Activated CD4-positive, alpha-beta T cell treated with anti-CD3 and anti-CD28 coated beads for 36 hours (primary cell): ENCODE data around the gene GALNT4. TPM values are rescaled to one million over a fixed set of nuclear protein-coding genes. Genes with fewer than 3 reads are reported as not detected.

Source experiments
- ATAC-seq: fragments of 200-7000 bp; cut with Tn5 transposase; one replicate; pipeline ENCODE4 v1.10.0; 2021; ENCODE audit warnings: mild to moderate bottlenecking, moderate library complexity
- CTCF ChIA-PET: fragments of 350-600 bp; sonication (Branson Sonifier 250); formaldehyde crosslinking; loops from one replicate; lab custom pipeline; 2021; ENCODE audit warnings: antibody characterized with exemption; lab: Charles Lee
- POLR2A ChIA-PET: fragments of 350-600 bp; sonication (Branson Sonifier 250); formaldehyde crosslinking; loops from one replicate; lab custom pipeline; 2021; ENCODE audit warnings: antibody characterized with exemption, inconsistent platforms; lab: Charles Lee
- DNase-seq: peaks from one replicate; pipeline ENCODE4 v3.0.0-alpha.2; 2020
- H3K27ac Mint-ChIP-seq: one replicate; pipeline ENCODE4 v1.8.0; 2021; ENCODE audit warnings: mixed read lengths
- H3K27me3 Mint-ChIP-seq: one replicate; pipeline ENCODE4 v1.8.0; 2021; ENCODE audit warnings: mixed read lengths
- H3K36me3 Mint-ChIP-seq: one replicate; pipeline ENCODE4 v1.8.0; 2021; ENCODE audit warnings: low read depth, mixed read lengths
- H3K4me1 Mint-ChIP-seq: one replicate; pipeline ENCODE4 v1.8.0; 2021; ENCODE audit warnings: mixed read lengths
- H3K4me3 Mint-ChIP-seq: one replicate; pipeline ENCODE4 v1.8.0; 2021; ENCODE audit warnings: mild to moderate bottlenecking, moderate library complexity, mixed read lengths
- H3K9me3 Mint-ChIP-seq: one replicate; pipeline ENCODE4 v1.8.0; 2021; ENCODE audit warnings: low read depth, mixed read lengths
- intact Hi-C, 2 experiments: fragments of 100-400 bp; cut with DNase I in 1 of 2; cut with micrococcal nuclease in 1 of 2; formaldehyde crosslinking; loops; one replicate each; pipeline versions ENCODE4 v1.14.2 to v1.15.1; 2022 to 2024; cut with DNase I, micrococcal nuclease
- total RNA-seq, 2 experiments: library from RNA; stranded (reverse); gene quantifications; one replicate each; pipeline ENCODE4 v1.2.3, GENCODE V29; 2021

GALNT4 gene
- 1 to 10 TPM; 3.0 to 4.6 TPM for total RNA-seq

DNA sequence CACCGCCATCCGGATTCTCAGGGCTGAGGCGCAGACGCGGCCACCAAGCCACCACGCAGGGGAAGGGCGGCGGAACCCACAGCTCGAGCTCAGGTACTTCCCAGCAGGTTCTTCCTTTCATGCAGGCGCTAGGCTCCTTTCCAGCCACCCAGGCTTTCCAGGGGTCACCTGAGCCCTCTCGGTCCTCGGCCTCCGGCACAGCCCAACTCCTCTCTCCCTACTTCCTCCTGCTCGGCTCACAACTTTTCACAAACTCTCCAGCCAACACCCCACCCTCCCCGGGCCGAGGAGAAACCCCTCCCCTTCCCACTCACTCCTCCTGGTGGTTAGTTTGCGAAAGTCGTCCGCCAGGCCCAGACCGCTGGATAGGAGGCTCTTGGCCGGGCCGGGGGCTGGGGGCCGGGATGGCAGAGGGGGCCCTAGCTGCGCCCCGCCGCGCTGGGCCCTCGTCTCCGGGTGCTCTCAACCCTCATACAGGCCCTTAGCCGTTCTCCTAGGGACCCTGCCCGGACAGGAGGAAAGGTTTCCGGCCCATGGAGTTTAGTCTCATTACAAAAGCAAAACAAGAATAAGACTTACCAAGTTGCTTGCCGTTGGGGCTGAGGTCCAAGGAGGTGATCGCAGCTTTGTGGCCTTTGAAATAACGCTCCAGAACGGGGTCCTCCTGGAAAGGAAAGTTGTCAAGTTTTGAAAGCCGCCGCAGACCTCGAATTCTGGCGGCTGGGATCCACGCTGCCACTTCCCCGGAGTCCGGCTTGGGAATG is at the start of gene GALNT4:
TSS of gene GALNT4 (minus strand) at position 256 of the 764 bp plus-strand sequence. CDS start at position 9, 247 bp downstream.
- intact Hi-C loops, result loop anchor here (1.0 to 5.0 kb wide), 10 partner anchors 29 to 1382 kb away; partner anchors contain the start of genes CEP290 (in 1 of the 2), DUSP6 (in 1 of the 2) and TMTC3 (in 1 of the 2)
- H3K9me3 Mint-ChIP-seq, result no peaks in the 10 kb centered on the region
- ATAC-seq, result peak; percentile 64
- no peaks in the 10 kb centered on the region for H3K27me3 Mint-ChIP-seq
- ChIA-PET CTCF (interaction anchor here (0.7 to 7.3 kb wide), 13 partner anchors 12 to 1294 kb away, joined by 3 to 45 read pairs (median 4); no protein-coding TSS in a partner anchor), POLR2A (interaction anchor here (0.6 to 2.9 kb wide), 5 partner anchors 30 to 486 kb away, joined by 3 to 9 read pairs (median 4); partner anchors contain the start of gene DUSP6)
- H3K4me1 Mint-ChIP-seq, result peaks cover 53% of the 10 kb centered on the region
- peak; percentile 84 for DNase-seq
- H3K4me3 Mint-ChIP-seq, result peak within 1 kb of the TSS; percentile 81
- peak within 1 kb of the TSS; percentile 94 for H3K27ac Mint-ChIP-seq
- H3K36me3 Mint-ChIP-seq, result peaks cover 31% of the 10 kb centered on the region

GRCh38 chr12:89573051-89573810 is 48.6 kb upstream of the GALNT4 start:
- H3K4me3 Mint-ChIP-seq, result no peak overlapping the region
- no peaks in the 10 kb centered on the region for H3K9me3 Mint-ChIP-seq
- H3K27me3 Mint-ChIP-seq, result no peaks in the 10 kb centered on the region
- intact Hi-C loops, result no loop called here
- no peaks in the 10 kb centered on the region for H3K4me1 Mint-ChIP-seq
- no peak for ATAC-seq
- H3K36me3 Mint-ChIP-seq, result no peaks in the 10 kb centered on the region
- ChIA-PET POLR2A (no interaction called here), CTCF (interaction anchor here (0.6 kb wide), 1 partner anchor 39 kb away, joined by 5 read pairs; no protein-coding TSS in a partner anchor)
- H3K27ac Mint-ChIP-seq, result no peak overlapping the region
- DNase-seq, result no peak

- no peak for DNase-seq
- H3K4me3 Mint-ChIP-seq, result no peak overlapping the region
- no peak overlapping the region for H3K27ac Mint-ChIP-seq
- no peaks in the 10 kb centered on the region for H3K9me3 Mint-ChIP-seq
- no peaks in the 10 kb centered on the region for H3K36me3 Mint-ChIP-seq
- CTCF ChIA-PET, result interaction anchor here (1.0 kb wide), 1 partner anchor 26 kb away, joined by 3 read pairs; no protein-coding TSS in a partner anchor
- H3K4me1 Mint-ChIP-seq, result peaks cover 2% of the 10 kb centered on the region
- no peaks in the 10 kb centered on the region for H3K27me3 Mint-ChIP-seq
- intact Hi-C loops, result no loop called here
- no peak for ATAC-seq
- POLR2A ChIA-PET, result no interaction called here
Observed at GRCh38 chr12:89571491-89572195, 47.0 kb upstream of the GALNT4 start.

DNA sequence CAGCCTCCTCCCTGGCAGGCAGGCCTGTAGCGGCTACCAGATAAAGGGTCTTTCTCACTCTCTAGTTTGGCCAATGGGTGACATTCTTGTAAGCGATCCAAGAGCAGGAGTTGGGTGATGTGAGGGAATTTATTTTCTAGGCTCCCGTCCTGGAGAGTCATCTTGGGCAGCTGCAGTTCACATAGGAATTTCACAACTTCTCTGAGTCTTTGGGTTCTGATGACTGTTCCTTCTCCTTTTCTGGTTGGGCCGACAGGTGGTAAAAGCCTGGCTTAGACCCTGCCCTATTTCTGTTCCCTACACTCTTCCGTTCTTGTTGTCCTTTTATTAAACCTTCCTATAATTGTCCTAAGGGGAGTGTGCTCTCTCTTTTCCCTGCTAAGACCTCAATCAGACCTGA is 43.9 kb upstream of the GALNT4 start:
- no peaks in the 10 kb centered on the region for H3K36me3 Mint-ChIP-seq
- ChIA-PET CTCF (no interaction called here), POLR2A (no interaction called here)
- DNase-seq (no peak), ATAC-seq (no peak)
- H3K4me3 Mint-ChIP-seq, result no peak overlapping the region
- H3K4me1 Mint-ChIP-seq, result peaks cover 8% of the 10 kb centered on the region
- H3K27me3 Mint-ChIP-seq, result peaks cover 3% of the 10 kb centered on the region
- no peak overlapping the region for H3K27ac Mint-ChIP-seq
- intact Hi-C loops, result no loop called here
- H3K9me3 Mint-ChIP-seq, result no peaks in the 10 kb centered on the region

- no peak for ATAC-seq
- CTCF ChIA-PET, result no interaction called here
Observed at GRCh38 chr12:89567691-89568239, 43.2 kb upstream of the GALNT4 start.

DNA sequence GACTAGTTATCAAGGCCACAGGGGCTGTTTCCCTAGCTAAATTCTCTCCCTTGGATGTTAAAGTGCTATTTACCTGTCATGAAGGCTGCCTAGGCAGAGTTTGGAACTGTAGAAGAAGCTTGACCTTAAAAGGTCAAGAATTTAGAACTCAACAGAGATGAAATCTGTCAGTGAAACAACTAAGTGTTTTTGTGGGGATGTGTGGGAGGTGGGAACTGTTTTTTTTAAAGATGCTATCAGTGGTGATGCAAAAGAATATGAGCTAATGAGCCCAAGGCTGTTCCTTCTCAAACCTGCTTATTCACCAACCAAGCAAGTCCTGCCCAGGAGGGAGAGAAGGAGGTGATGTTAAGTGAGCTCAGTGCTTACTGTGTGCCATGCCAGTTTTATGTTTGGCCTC is 42.0 kb upstream of the GALNT4 start:
- H3K27me3 Mint-ChIP-seq, result peaks cover 3% of the 10 kb centered on the region
- POLR2A ChIA-PET, result interaction anchor here (0.6 kb wide), 1 partner anchor 570 kb away, joined by 3 read pairs; no protein-coding TSS in a partner anchor
- no peaks in the 10 kb centered on the region for H3K9me3 Mint-ChIP-seq
- H3K4me1 Mint-ChIP-seq, result peaks cover 8% of the 10 kb centered on the region
- no peak overlapping the region for H3K27ac Mint-ChIP-seq
- no peaks in the 10 kb centered on the region for H3K36me3 Mint-ChIP-seq
- DNase-seq, result no peak
- intact Hi-C loops, result no loop called here
- peak; percentile 74 for ATAC-seq
- CTCF ChIA-PET, result interaction anchor here (0.6 to 1.6 kb wide), 3 partner anchors 18 to 23 kb away, joined by 3 to 9 read pairs (median 3); no protein-coding TSS in a partner anchor
- H3K4me3 Mint-ChIP-seq, result no peak overlapping the region

More at GRCh38 chr12:89567691-89568239, 43.2 kb upstream of the GALNT4 start:
- Mint-ChIP-seq H3K9me3 (no peaks in the 10 kb centered on the region), H3K4me3 (no peak overlapping the region), H3K27ac (no peak overlapping the region), H3K4me1 (peaks cover 8% of the 10 kb centered on the region), H3K36me3 (no peaks in the 10 kb centered on the region), H3K27me3 (peaks cover 3% of the 10 kb centered on the region)
- POLR2A ChIA-PET, result no interaction called here
- intact Hi-C loops, result no loop called here
- no peak for DNase-seq

GRCh38 chr12:89565002-89565401 is 40.4 kb upstream of the GALNT4 start:
- ATAC-seq (no peak), DNase-seq (no peak)
- Mint-ChIP-seq H3K27me3 (peaks cover 3% of the 10 kb centered on the region), H3K27ac (no peak overlapping the region), H3K9me3 (no peaks in the 10 kb centered on the region), H3K4me1 (peaks cover 8% of the 10 kb centered on the region), H3K4me3 (no peak overlapping the region), H3K36me3 (no peaks in the 10 kb centered on the region)
- POLR2A ChIA-PET, result no interaction called here
- intact Hi-C loops, result no loop called here
- CTCF ChIA-PET, result interaction anchor here (0.7 kb wide), 2 partner anchors 465 to 556 kb away, joined by 3 to 4 read pairs; no protein-coding TSS in a partner anchor

- ATAC-seq (no peak), DNase-seq (no peak)
- POLR2A ChIA-PET, result no interaction called here
- CTCF ChIA-PET, result interaction anchor here (1.0 kb wide), 1 partner anchor 32 kb away, joined by 4 read pairs; no protein-coding TSS in a partner anchor
- intact Hi-C loops, result no loop called here
- Mint-ChIP-seq H3K36me3 (no peaks in the 10 kb centered on the region), H3K4me3 (no peak overlapping the region), H3K4me1 (no peaks in the 10 kb centered on the region), H3K27me3 (peaks cover 3% of the 10 kb centered on the region), H3K9me3 (no peaks in the 10 kb centered on the region), H3K27ac (no peak overlapping the region)
Observed at GRCh38 chr12:89559753-89560152, 35.2 kb upstream of the GALNT4 start.

GRCh38 chr12:89556976-89557375 is 32.4 kb upstream of the GALNT4 start:
- POLR2A ChIA-PET, result no interaction called here
- H3K4me3 Mint-ChIP-seq, result no peak overlapping the region
- H3K27me3 Mint-ChIP-seq, result no peaks in the 10 kb centered on the region
- H3K9me3 Mint-ChIP-seq, result no peaks in the 10 kb centered on the region
- H3K4me1 Mint-ChIP-seq, result no peaks in the 10 kb centered on the region
- CTCF ChIA-PET, result no interaction called here
- no peak overlapping the region for H3K27ac Mint-ChIP-seq
- no peaks in the 10 kb centered on the region for H3K36me3 Mint-ChIP-seq
- ATAC-seq (no peak), DNase-seq (no peak)
- intact Hi-C loops, result no loop called here

- CTCF ChIA-PET, result interaction anchor here (0.6 to 2.7 kb wide), 2 partner anchors 9 to 706 kb away, joined by 3 to 13 read pairs; no protein-coding TSS in a partner anchor
- Mint-ChIP-seq H3K36me3 (no peaks in the 10 kb centered on the region), H3K27ac (no peak overlapping the region), H3K4me3 (no peak overlapping the region), H3K9me3 (no peaks in the 10 kb centered on the region), H3K27me3 (no peaks in the 10 kb centered on the region), H3K4me1 (no peaks in the 10 kb centered on the region)
- ATAC-seq, result no peak
- POLR2A ChIA-PET, result no interaction called here
- intact Hi-C loops, result no loop called here
- no peak for DNase-seq
Observed at GRCh38 chr12:89552376-89552775, 27.8 kb upstream of the GALNT4 start.
